Astrocyte of the cerebellum (primary cell): ENCODE data around the gene GPATCH2.

Source experiments
- DNase-seq: peaks from one replicate; pipeline ENCODE4 v3.0.0-alpha.2; 2011; ENCODE audit warnings: low read depth
- H3K4me3 ChIP-seq: 2 replicates; pipeline ENCODE4 v1.5.1; 2011; ENCODE audit warnings: mild to moderate bottlenecking, low read depth, low read length, moderate library complexity
- in situ Hi-C: cut with HindIII; loops from 2 replicates; pipeline ENCODE4 v1.10.0; 2017; ENCODE audit warnings: low sequenced_read_pairs
- TF ChIP-seq, protein P1 (sequence below): IDR thresholded peaks from 2 replicates; pipeline ENCODE4 v1.5.1; 2012; ENCODE audit warnings: low read length, low read depth, moderate library complexity, mild to moderate bottlenecking; ENCODE audit errors: missing control alignments

The GPATCH2 gene

DNA sequence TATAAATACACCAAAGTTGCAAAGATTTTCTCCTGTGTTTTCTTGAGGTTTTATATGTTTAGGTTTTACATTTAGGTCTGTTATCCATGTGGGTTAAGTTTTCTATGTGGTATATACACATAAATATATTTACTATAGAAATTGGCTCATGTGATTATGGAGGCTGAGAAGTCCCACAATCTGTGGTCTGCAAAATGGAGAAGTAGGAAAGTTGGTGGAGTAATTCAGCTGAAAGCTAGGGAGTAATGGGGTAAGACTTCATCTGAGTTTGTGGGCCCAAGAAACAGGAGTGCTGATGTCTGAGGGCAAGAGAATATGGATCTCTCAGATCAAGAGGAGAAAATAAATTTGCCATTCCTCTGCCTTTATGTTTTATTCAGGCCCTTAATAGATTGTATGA is 146.0 kb downstream of the GPATCH2 start:
- in situ Hi-C loops, result no loop called here
- TF ChIP-seq, protein P1, sequence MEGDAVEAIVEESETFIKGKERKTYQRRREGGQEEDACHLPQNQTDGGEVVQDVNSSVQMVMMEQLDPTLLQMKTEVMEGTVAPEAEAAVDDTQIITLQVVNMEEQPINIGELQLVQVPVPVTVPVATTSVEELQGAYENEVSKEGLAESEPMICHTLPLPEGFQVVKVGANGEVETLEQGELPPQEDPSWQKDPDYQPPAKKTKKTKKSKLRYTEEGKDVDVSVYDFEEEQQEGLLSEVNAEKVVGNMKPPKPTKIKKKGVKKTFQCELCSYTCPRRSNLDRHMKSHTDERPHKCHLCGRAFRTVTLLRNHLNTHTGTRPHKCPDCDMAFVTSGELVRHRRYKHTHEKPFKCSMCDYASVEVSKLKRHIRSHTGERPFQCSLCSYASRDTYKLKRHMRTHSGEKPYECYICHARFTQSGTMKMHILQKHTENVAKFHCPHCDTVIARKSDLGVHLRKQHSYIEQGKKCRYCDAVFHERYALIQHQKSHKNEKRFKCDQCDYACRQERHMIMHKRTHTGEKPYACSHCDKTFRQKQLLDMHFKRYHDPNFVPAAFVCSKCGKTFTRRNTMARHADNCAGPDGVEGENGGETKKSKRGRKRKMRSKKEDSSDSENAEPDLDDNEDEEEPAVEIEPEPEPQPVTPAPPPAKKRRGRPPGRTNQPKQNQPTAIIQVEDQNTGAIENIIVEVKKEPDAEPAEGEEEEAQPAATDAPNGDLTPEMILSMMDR, result no peak
- H3K4me3 ChIP-seq, result no peak overlapping the region
- no peak for DNase-seq

DNA sequence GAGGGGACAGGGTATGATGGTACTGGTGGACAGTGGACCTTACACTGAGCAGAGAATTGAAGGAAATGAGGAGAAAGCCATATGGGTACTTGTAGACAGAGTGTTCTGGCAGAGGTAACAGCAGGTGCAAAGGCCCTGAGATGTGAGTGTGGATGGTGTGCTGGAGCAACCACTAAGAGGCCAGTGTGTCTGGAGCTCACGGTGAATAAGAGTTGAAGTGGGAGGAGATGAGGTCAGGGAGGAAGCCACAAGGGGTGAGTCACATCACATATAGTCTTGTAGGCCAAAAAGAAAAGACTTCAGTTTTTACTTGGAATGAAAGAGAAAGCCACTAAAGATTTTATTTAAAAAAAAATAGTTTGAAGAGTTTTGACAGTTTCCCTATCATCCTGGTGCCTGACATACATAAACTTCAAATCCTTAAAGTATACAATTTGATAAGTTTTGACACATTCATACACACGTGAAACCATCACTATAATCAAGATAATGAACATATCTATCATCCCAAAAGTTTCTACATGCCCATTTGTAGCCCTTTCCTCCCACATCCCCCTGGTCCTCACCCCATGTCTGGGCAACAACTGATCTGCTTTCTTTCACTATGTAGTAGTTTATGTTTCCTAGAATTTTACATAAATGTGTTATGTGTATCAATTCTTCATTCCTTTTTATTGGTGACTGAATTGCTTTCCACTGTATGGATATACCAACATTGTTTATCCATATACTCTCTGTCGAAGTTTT is 148.4 kb downstream of the GPATCH2 start:
- H3K4me3 ChIP-seq, result no peak overlapping the region
- TF ChIP-seq, protein P1, result no peak
- in situ Hi-C loops, result no loop called here
- DNase-seq, result peak; percentile 73

DNA sequence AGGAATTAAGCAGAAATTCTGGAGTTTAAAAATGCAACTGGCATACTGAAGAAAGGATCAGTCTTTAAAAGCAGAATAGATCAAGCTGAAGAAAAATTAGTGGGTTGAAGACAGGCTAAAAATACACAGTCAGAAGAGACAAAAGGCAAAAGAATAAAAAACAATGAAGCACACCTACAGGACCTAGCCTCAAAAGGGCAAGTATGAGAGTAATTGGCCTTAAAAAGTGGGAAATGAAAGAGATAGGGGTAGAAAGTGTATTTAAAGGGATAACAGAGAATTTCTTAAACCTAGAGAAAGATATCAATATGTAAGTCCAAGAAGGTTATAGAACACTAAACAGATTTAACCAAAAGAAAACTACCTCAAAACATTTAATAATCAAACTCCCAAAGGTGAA is 152.4 kb downstream of the GPATCH2 start:
- TF ChIP-seq, protein P1, result no peak
- in situ Hi-C loops, result no loop called here
- DNase-seq, result no peak
- H3K4me3 ChIP-seq, result no peak overlapping the region

DNA sequence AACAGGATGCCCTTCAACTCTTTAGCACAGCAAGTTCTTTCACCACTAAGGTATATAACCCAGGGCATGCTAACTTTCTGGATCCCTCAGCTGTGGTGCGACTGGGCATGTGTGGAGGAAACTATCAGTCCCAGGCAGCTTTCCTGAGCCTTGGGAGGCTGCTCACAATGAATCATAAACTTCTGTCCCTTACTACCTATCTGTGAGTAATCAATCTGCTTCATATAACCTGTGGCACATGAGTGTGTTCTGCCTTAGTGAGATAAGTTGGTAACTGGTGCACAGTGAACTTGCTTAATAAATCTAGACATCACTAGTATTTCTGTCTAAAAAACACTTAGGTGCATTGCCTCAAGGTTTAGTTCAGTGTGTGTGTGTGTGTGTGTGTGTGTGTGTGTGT is 158.0 kb downstream of the GPATCH2 start:
- in situ Hi-C loops, result no loop called here

DNA sequence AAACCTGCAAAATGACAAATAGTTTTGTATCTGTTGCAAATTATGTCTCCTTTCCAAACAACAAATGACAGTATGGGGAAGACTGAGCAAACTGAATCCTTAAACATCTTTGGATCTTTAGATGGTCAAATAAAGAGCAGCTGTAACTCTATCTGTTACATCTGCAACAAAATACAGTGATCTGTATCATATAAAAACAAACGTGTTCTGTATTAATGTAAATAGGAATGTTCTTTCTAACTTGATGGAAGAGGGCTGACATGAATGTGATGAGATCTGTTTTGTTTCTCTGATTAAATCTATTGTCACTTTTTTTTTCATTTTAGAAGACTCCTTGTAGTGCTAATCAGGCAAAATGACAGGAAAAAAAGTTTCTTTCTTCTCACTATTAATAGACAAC is 159.5 kb downstream of the GPATCH2 start:
- TF ChIP-seq, protein P1, result no peak
- in situ Hi-C loops, result no loop called here

More for the DNA sequence above, 158.0 kb downstream of the GPATCH2 start:
- H3K4me3 ChIP-seq, result no peak overlapping the region
- TF ChIP-seq, protein P1, result no peak
- DNase-seq, result no peak

DNA sequence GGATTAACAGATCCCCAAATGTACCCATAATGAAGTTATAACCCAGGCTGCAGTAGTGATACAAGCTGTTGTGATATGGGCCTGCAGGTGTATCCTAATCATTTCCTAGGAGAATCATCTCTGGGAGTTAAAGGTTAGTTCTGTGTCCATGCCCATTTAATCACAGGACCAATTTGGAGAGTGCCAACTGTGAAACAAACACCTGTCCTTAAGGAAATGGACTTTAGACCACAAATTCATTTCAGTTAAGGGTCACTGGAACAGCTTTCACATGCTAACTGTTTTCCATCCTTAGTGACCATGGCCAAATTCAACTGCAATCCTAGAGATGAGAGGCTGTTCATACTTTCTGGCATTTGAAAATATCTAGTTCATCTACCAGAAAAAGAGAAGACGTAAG is 160.9 kb downstream of the GPATCH2 start:
- no peak overlapping the region for H3K4me3 ChIP-seq
- DNase-seq, result no peak
- in situ Hi-C loops, result no loop called here
- TF ChIP-seq, protein P1, result no peak

More for the DNA sequence above, 159.5 kb downstream of the GPATCH2 start:
- no peak for DNase-seq
- no peak overlapping the region for H3K4me3 ChIP-seq

DNA sequence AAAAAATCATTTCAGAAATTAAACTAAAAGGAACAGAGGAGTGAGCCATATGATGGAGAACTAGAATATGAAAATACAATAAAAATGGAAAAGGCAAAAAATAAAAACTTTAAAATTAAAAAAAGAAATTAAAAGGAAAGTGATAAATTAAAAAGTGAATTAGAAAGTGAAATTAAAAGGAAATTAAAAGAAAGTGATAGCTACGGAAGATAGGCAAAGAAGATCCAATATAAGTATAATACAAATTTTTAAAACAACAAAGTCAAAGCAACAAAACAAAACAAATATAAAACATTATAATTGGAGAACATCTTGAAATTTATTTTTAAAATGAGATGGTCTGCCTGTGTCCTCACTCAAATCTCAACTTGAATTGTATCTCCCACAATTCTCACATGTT is 165.8 kb downstream of the GPATCH2 start:
- TF ChIP-seq, protein P1, result no peak
- H3K4me3 ChIP-seq, result no peak overlapping the region
- in situ Hi-C loops, result no loop called here
- DNase-seq, result no peak
